NCI-H1048 (cell line): Measurements from ENCODE around the gene PFN1.
"Not testable (repeated sequence)": the region's sequence is repeated elsewhere in the genome, so short reads cannot be mapped to it uniquely, and the experiment has no call there.

ENCODE experiments used
- DNase-seq: peaks from one replicate; lab custom pipeline; 2025; lab: John Stamatoyannopoulos, UW

Gene PFN1

GRCh38 chr17:4921320-4921719, 27.0 kb downstream of the PFN1 start:
- no peak for DNase-seq

GRCh38 chr17:4920351-4921048, 27.8 kb downstream of the PFN1 start:
- no peak for DNase-seq

GRCh38 chr17:4919511-4920047, 28.8 kb downstream of the PFN1 start:
- no peak for DNase-seq

- not testable (repeated sequence) for DNase-seq
Measured at GRCh38 chr17:4914551-4914950, 33.8 kb downstream of the PFN1 start.

GRCh38 chr17:4913994-4914393, 34.3 kb downstream of the PFN1 start:
- DNase-seq: no peak

- DNase-seq: no peak
Measured at GRCh38 chr17:4908711-4909496, 39.4 kb downstream of the PFN1 start.

GRCh38 chr17:4908301-4908700, 40.0 kb downstream of the PFN1 start:
- DNase-seq: no peak

GRCh38 chr17:4906642-4907041, 41.7 kb downstream of the PFN1 start:
- DNase-seq: not testable (repeated sequence)

- DNase-seq: peak; percentile 59
Measured at GRCh38 chr17:4903051-4903818, 45.1 kb downstream of the PFN1 start, which contains the start of gene CHRNE. CHRNE (minus strand) TSS chr17:4903098; CDS start chr17:4903063, 35 bp downstream.

- no peak for DNase-seq
Measured at GRCh38 chr17:4902540-4902939, 45.8 kb downstream of the PFN1 start.

- no peak for DNase-seq
Measured at GRCh38 chr17:4901648-4902344, 46.5 kb downstream of the PFN1 start.

GRCh38 chr17:4901108-4901647, 47.2 kb downstream of the PFN1 start:
- DNase-seq: no peak

- DNase-seq: no peak
Measured at GRCh38 chr17:4900231-4901107, 47.9 kb downstream of the PFN1 start.

GRCh38 chr17:4899341-4900230, 48.7 kb downstream of the PFN1 start, which contains the start of gene C17orf107:
C17orf107 (plus strand) TSS chr17:4899536; CDS start chr17:4899763, 227 bp downstream.
- DNase-seq: no peak

GRCh38 chr17:4898927-4899326, 49.4 kb downstream of the PFN1 start:
- DNase-seq: no peak

- DNase-seq: no peak
Measured at GRCh38 chr17:4898351-4898750, 50.0 kb downstream of the PFN1 start.

GRCh38 chr17:4897785-4898184, 50.5 kb downstream of the PFN1 start:
- DNase-seq: no peak

GRCh38 chr17:4897198-4897687, 51.1 kb downstream of the PFN1 start:
- DNase-seq: no peak
